HCT116 (cell line): Measurements from ENCODE around the gene TRPT1. TPM values are rescaled to one million over a fixed set of nuclear protein-coding genes. Genes with fewer than 3 reads are reported as not detected.

Experiments used
- CBX3 ChIP-seq: IDR thresholded peaks from 2 replicates; pipeline ENCODE4 v1.6.1; 2012; ENCODE audit warnings: low read depth
- EGR1 ChIP-seq: IDR thresholded peaks from 2 replicates; pipeline ENCODE4 v1.6.1; 2012; ENCODE audit warnings: low read depth
- EZH2 ChIP-seq: fragments of 200-600 bp; sonication (generic); IDR thresholded peaks from 2 replicates; pipeline ENCODE4 v1.6.1; 2017; ENCODE audit warnings: antibody characterized with exemption, mixed run types
- JUND ChIP-seq: IDR thresholded peaks from 2 replicates; pipeline ENCODE4 v1.6.1; 2012
- POLR2A ChIP-seq: IDR thresholded peaks from 2 replicates; pipeline ENCODE4 v1.7.0; 2011; ENCODE audit warnings: borderline replicate concordance; ENCODE audit not compliant: insufficient read depth, insufficient read length; ENCODE audit errors: extremely low read depth
- RAD21 ChIP-seq: IDR thresholded peaks from 2 replicates; pipeline ENCODE4 v1.6.1; 2012; ENCODE audit warnings: low read depth, mild to moderate bottlenecking
- SIN3A ChIP-seq: IDR thresholded peaks from 2 replicates; pipeline ENCODE4 v1.6.1; 2012; ENCODE audit warnings: low read depth
- SP1 ChIP-seq: IDR thresholded peaks from 2 replicates; pipeline ENCODE4 v1.6.1; 2012; ENCODE audit warnings: low read depth
- SRF ChIP-seq: IDR thresholded peaks from 2 replicates; pipeline ENCODE4 v1.6.1; 2012; ENCODE audit warnings: low read depth
- TCF7L2 ChIP-seq: IDR thresholded peaks from 2 replicates; pipeline ENCODE4 v1.7.0; 2011; ENCODE audit warnings: borderline replicate concordance, inconsistent platforms; ENCODE audit not compliant: insufficient read depth, insufficient read length; ENCODE audit errors: extremely low read depth
- YY1 ChIP-seq: IDR thresholded peaks from 2 replicates; pipeline ENCODE4 v1.6.1; 2011; ENCODE audit warnings: low read length, low read depth, moderate library complexity, mild to moderate bottlenecking; ENCODE audit not compliant: insufficient replicate concordance; ENCODE audit errors: extremely low read depth
- ZFX ChIP-seq: fragments of 450-650 bp; IDR thresholded peaks from 2 replicates; pipeline ENCODE4 v1.6.1; 2017
- total RNA-seq: library from RNA; stranded (reverse); gene quantifications from one replicate; pipeline ENCODE4 v1.2.1, GENCODE V29; 2021; ENCODE audit not compliant: unreplicated experiment
- TF ChIP-seq, protein P1 (sequence below): IDR thresholded peaks from 2 replicates; pipeline ENCODE4 v1.6.1; 2012; ENCODE audit warnings: low read depth

The TRPT1 gene
- total RNA-seq, 1 experiment from 2014 or later = 43.2 TPM

DNA sequence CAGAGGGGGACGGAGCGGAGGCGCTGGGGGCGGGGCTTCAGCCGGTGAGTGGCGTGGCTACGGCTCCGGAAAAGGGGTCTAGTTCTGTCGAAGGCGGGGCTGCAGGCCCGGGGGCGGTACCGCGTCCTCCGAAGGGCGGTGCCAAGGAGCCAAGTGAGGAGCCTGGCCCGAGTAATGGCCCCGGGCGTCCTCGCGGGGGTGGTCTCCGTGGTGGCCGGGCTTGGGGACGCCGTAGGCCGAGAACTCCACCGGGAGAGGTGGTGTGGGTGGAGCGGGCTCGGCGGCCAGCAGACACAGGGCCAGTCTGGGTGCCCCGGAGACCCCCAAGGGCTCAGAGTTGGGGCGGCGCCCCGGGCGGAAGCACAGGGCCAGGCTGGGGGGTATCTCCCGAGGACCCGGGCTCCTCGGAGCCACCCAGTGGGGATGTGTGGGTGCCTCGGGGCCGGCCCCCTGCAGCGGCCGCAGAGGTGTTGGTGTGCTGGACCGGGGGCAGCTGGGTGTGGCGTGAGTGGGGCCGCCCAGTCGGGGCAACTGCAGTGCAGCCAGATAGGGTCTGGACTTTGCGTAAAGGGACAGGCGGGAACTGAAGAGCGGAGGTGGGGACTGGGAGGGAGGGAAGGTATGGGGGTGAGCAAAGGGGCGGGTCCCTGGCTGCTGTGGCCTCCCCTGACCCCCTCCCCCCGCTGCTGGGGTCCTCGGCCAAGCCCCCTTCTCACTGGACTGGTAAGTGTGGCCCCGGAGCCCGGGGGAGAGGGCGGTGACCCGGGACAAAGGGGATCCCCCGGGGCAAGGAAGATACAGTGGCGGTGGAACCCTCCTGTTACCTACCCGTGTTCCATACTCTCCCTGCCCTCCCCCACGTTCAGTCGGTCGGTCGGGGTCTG lies 15.7 kb upstream of the TRPT1 start (continued):
- TF ChIP-seq SRF (no peak), YY1 (peak; percentile 68), POLR2A (peak; percentile 79), EZH2 (no peak), ZFX (peak; percentile 27; the same call in 1 of the 2 replicates), TCF7L2 (no peak), SP1 (no peak), EGR1 (no peak), CBX3 (no peak), SIN3A (no peak), RAD21 (no peak), JUND (no peak)
- TF ChIP-seq, protein P1, sequence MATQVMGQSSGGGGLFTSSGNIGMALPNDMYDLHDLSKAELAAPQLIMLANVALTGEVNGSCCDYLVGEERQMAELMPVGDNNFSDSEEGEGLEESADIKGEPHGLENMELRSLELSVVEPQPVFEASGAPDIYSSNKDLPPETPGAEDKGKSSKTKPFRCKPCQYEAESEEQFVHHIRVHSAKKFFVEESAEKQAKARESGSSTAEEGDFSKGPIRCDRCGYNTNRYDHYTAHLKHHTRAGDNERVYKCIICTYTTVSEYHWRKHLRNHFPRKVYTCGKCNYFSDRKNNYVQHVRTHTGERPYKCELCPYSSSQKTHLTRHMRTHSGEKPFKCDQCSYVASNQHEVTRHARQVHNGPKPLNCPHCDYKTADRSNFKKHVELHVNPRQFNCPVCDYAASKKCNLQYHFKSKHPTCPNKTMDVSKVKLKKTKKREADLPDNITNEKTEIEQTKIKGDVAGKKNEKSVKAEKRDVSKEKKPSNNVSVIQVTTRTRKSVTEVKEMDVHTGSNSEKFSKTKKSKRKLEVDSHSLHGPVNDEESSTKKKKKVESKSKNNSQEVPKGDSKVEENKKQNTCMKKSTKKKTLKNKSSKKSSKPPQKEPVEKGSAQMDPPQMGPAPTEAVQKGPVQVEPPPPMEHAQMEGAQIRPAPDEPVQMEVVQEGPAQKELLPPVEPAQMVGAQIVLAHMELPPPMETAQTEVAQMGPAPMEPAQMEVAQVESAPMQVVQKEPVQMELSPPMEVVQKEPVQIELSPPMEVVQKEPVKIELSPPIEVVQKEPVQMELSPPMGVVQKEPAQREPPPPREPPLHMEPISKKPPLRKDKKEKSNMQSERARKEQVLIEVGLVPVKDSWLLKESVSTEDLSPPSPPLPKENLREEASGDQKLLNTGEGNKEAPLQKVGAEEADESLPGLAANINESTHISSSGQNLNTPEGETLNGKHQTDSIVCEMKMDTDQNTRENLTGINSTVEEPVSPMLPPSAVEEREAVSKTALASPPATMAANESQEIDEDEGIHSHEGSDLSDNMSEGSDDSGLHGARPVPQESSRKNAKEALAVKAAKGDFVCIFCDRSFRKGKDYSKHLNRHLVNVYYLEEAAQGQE = no peak
